Measurements from ENCODE around the gene AREG. TPM values are rescaled to one million over a fixed set of nuclear protein-coding genes. Genes with fewer than 3 reads are reported as not detected.

AREG gene
- total RNA-seq, 1 experiment from 2014 or later, result 146 TPM

- Mint-ChIP-seq H3K27me3 (ENCODE audit: insufficient read depth, unreplicated experiment) (no peaks in the 10 kb centered on the region), H3K4me1 (ENCODE audit: low read depth, unreplicated experiment) (no peaks in the 10 kb centered on the region), H3K9me3 (ENCODE audit: unreplicated experiment) (no peaks in the 10 kb centered on the region), H3K27ac (ENCODE audit: unreplicated experiment) (no peak overlapping the region), H3K36me3 (ENCODE audit: insufficient read depth, unreplicated experiment) (no peaks in the 10 kb centered on the region), H3K4me3 (ENCODE audit: unreplicated experiment) (no peak overlapping the region)
- Histone ChIP-seq H3K4me3 (ENCODE audit: low read depth, low read length) (no peak overlapping the region), H3K36me3 (ENCODE audit: control insufficient read depth, insufficient read depth, low read length) (no peaks in the 10 kb centered on the region), H3K27me3 (replicated peaks; ENCODE audit: control insufficient read depth, insufficient read depth, low read length) (no peaks in the 10 kb centered on the region), H3K4me1 (no peaks in the 10 kb centered on the region), H3K9me3 (no peaks in the 10 kb centered on the region)
- intact Hi-C loops (cut with micrococcal nuclease; ENCODE audit: unreplicated experiment), result no loop called here
- ChIA-PET CTCF (no interaction called here), POLR2A (no interaction called here)
- no TSS peak for BruUV-seq (replicated peaks)
- no peak for DNase-seq
- no peak for TF ChIP-seq CTCF (IDR thresholded peaks at IDR 0.05; ENCODE audit: insufficient read depth in 1 of 2, low read depth in 1 of 2, low read length in 1 of 2, severe bottlenecking in 1 of 2, unreplicated experiment in 1 of 2)
Measured at GRCh38 chr4:74400395-74400794, 44.5 kb upstream of the AREG start.

DNA sequence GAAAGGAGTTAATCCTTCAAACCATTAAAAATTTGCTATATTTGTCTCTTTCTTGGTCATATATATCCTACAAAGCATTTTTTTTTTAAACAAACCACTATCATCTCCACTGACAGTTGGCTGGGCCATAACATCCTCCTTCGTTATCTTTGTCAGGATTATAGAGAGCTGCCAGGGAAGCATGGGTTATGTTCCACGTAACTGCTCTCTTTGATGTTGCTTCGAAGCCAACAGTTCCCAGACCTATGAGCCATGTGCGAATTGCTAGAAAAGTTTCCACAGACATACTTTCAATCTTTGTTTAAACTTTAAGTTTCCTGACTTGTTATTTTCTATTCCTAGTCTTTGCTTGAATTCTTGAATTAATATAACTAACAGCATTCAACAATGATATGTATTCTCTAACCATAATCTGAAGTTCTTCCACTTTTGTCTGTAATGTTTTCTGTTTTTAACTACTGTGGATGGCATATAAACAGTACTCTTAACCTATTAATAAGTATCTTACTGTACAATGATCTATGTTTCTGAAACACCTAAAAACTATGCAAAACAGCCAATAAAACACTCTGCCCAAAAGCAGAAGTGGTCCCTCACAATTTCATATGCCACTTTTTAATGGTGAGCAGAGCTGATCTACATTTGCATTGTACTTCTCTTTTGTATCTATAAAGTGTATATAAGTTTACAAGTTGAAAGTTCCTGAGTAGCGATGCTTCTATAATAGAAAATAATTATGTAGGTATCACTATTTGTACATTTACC lies 42.1 kb upstream of the AREG start:
- DNase-seq, result no peak
- Histone ChIP-seq H3K4me3 (ENCODE audit: low read depth, low read length) (no peak overlapping the region), H3K27me3 (replicated peaks; ENCODE audit: control insufficient read depth, insufficient read depth, low read length) (no peaks in the 10 kb centered on the region), H3K4me1 (no peaks in the 10 kb centered on the region), H3K36me3 (ENCODE audit: control insufficient read depth, insufficient read depth, low read length) (no peaks in the 10 kb centered on the region), H3K9me3 (no peaks in the 10 kb centered on the region)
- POLR2A ChIA-PET, result no interaction called here
- Mint-ChIP-seq H3K36me3 (ENCODE audit: insufficient read depth, unreplicated experiment) (no peaks in the 10 kb centered on the region), H3K27ac (ENCODE audit: unreplicated experiment) (no peak overlapping the region), H3K4me1 (ENCODE audit: low read depth, unreplicated experiment) (no peaks in the 10 kb centered on the region), H3K9me3 (ENCODE audit: unreplicated experiment) (no peaks in the 10 kb centered on the region), H3K27me3 (ENCODE audit: insufficient read depth, unreplicated experiment) (no peaks in the 10 kb centered on the region), H3K4me3 (ENCODE audit: unreplicated experiment) (no peak overlapping the region)
- TF ChIP-seq CTCF (IDR thresholded peaks at IDR 0.05; ENCODE audit: insufficient read depth in 1 of 2, low read depth in 1 of 2, low read length in 1 of 2, severe bottlenecking in 1 of 2, unreplicated experiment in 1 of 2), result no peak
- CTCF ChIA-PET, result no interaction called here
- no TSS peak for BruUV-seq (replicated peaks)
- intact Hi-C loops (cut with micrococcal nuclease; ENCODE audit: unreplicated experiment), result no loop called here

GRCh38 chr4:74407891-74408290 lies 37.0 kb upstream of the AREG start:
- H3K4me1 Mint-ChIP-seq (ENCODE audit: low read depth, unreplicated experiment), result no peaks in the 10 kb centered on the region
- Histone ChIP-seq H3K9me3 (no peaks in the 10 kb centered on the region), H3K27me3 (replicated peaks; ENCODE audit: control insufficient read depth, insufficient read depth, low read length) (no peaks in the 10 kb centered on the region), H3K4me3 (ENCODE audit: low read depth, low read length) (no peak overlapping the region), H3K36me3 (ENCODE audit: control insufficient read depth, insufficient read depth, low read length) (no peaks in the 10 kb centered on the region), H3K4me1 (no peaks in the 10 kb centered on the region)
- ChIA-PET POLR2A (no interaction called here), CTCF (no interaction called here)
- BruUV-seq (replicated peaks), result no TSS peak
- H3K9me3 Mint-ChIP-seq (ENCODE audit: unreplicated experiment), result no peaks in the 10 kb centered on the region
- H3K36me3 Mint-ChIP-seq (ENCODE audit: insufficient read depth, unreplicated experiment), result no peaks in the 10 kb centered on the region
- intact Hi-C loops (cut with micrococcal nuclease; ENCODE audit: unreplicated experiment), result no loop called here
- no peaks in the 10 kb centered on the region for H3K27me3 Mint-ChIP-seq (ENCODE audit: insufficient read depth, unreplicated experiment)
- no peak for TF ChIP-seq CTCF (IDR thresholded peaks at IDR 0.05; ENCODE audit: insufficient read depth in 1 of 2, low read depth in 1 of 2, low read length in 1 of 2, severe bottlenecking in 1 of 2, unreplicated experiment in 1 of 2)
- no peak overlapping the region for H3K27ac Mint-ChIP-seq (ENCODE audit: unreplicated experiment)
- H3K4me3 Mint-ChIP-seq (ENCODE audit: unreplicated experiment), result no peak overlapping the region
- no peak for DNase-seq

Measured in Caco-2 (cell line).